ENCODE data around the gene NDRG2.

DNA sequence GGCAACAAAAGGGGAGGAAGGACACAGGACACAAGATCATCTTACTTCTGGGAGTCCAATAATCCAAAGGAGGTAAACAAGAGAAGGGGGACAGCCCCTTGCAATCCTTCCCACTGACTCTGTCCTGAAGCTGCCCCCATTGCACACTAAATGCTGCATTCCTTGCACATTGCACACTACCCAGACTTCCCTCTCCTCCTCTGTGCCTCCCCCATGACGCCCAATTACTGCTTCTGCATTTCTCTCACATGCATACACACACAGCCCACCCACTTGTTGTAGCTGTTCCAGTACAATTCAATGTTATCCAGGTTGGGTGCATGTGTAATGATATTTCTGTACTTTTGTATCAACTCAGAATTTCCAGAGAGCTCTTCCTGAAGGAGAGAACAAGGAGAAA lies 5.5 kb downstream of the NDRG2 start:
- TF ChIP-seq EZH2phosphoT487 (conservative IDR thresholded peaks at IDR 0.05; ENCODE audit: low read length): no peak
- TF ChIP-seq, protein P1, sequence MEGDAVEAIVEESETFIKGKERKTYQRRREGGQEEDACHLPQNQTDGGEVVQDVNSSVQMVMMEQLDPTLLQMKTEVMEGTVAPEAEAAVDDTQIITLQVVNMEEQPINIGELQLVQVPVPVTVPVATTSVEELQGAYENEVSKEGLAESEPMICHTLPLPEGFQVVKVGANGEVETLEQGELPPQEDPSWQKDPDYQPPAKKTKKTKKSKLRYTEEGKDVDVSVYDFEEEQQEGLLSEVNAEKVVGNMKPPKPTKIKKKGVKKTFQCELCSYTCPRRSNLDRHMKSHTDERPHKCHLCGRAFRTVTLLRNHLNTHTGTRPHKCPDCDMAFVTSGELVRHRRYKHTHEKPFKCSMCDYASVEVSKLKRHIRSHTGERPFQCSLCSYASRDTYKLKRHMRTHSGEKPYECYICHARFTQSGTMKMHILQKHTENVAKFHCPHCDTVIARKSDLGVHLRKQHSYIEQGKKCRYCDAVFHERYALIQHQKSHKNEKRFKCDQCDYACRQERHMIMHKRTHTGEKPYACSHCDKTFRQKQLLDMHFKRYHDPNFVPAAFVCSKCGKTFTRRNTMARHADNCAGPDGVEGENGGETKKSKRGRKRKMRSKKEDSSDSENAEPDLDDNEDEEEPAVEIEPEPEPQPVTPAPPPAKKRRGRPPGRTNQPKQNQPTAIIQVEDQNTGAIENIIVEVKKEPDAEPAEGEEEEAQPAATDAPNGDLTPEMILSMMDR (IDR thresholded peaks at IDR 0.05; ENCODE audit: insufficient read depth, low read length, poor library complexity, severe bottlenecking): no peak
